Measurements from ENCODE around the gene CALHM6.
A peak's percentile ranks its signal among the peaks of the same experiment; 100 is the strongest.

DNA sequence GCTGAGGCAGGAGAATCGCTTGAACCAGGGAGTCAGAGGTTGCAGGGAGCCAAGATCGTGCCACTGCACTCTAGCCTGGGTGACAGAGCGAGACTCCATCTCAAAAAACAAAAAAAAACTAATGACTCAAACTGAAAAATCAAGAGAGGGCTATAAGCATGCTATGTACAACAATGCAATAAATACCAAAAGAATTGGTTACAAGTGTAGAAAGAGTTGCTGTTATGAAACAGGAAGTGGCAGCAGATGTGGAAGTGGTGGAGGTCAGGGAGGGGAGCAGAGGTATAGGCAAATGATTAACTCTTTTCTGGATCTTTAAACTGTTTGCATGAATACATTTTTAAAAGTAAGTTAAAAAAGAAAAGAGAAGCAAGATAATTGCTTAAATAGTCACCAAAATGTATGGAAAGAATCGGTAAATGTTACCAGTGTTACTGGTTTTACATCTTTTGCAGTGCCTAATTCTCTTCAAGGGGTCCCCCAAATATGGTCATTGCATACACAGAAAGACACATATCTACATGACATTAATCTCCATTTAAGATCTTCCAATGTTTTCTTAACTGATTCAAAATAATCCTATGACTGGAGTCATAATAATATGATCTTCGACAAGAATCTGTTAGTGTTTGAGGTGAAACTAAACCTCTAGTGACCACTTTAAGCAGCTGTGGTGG lies 15.0 kb downstream of the CALHM6 start:
- no peak for TF ChIP-seq TAF1 (IDR thresholded peaks at IDR 0.05; ENCODE audit: low read depth, low read length)
- TF ChIP-seq POLR2AphosphoS5 (IDR thresholded peaks at IDR 0.05; ENCODE audit: low read depth, low read length): no peak
- no peak for TF ChIP-seq POLR2A (IDR thresholded peaks at IDR 0.05; ENCODE audit: low read depth, low read length)
- peak; percentile 55 for TF ChIP-seq POU2F2 (IDR thresholded peaks at IDR 0.05; ENCODE audit: low read depth, low read length)
- TF ChIP-seq PAX5 (IDR thresholded peaks at IDR 0.05; ENCODE audit: insufficient read depth, low read length, severe bottlenecking): no peak

Measured in GM12891 (cell line).